ENCODE data around the gene PAPPA2.

GRCh38 chr1:176456795-176457194, 6.2 kb upstream of the PAPPA2 start:
- TF ChIP-seq CTCF (IDR thresholded peaks at IDR 0.05) (no peak), POLR2A (IDR thresholded peaks at IDR 0.05) (no peak), POLR2AphosphoS5 (IDR thresholded peaks at IDR 0.05) (no peak)

All from breast epithelium (tissue), 3 donors.